Midbrain (tissue), 1 donor: ENCODE results near the gene CGB2.
"Not testable (repeated sequence)": the region's sequence is repeated elsewhere in the genome, so short reads cannot be mapped to it uniquely, and the experiment has no call there.

Experiments used
- DNase-seq: peaks from one replicate; lab custom pipeline; 2025; lab: John Stamatoyannopoulos, UW

The CGB2 gene

GRCh38 chr19:49038111-49038510 lies 6.4 kb downstream of the CGB2 start:
- not testable (repeated sequence) for DNase-seq

- not testable (repeated sequence) for DNase-seq
These were observed 7.0 kb downstream of the CGB2 start for GRCh38 chr19:49038557-49039276.

GRCh38 chr19:49039736-49040135 lies 8.0 kb downstream of the CGB2 start:
- DNase-seq, result not testable (repeated sequence)

GRCh38 chr19:49042177-49042576 lies 10.5 kb downstream of the CGB2 start:
- DNase-seq, result no peak

GRCh38 chr19:49042666-49043065 lies 11.0 kb downstream of the CGB2 start:
- DNase-seq, result not testable (repeated sequence)

- not testable (repeated sequence) for DNase-seq
These were observed 11.9 kb downstream of the CGB2 start, which contains the start of gene CGB5 for GRCh38 chr19:49043548-49043947. Gene CGB5, plus strand, starts transcription at chr19:49043848. Its CDS starts 362 bp downstream, at chr19:49044210.

- not testable (repeated sequence) for DNase-seq
These were observed 17.3 kb downstream of the CGB2 start, which contains the start of gene CGB8 for GRCh38 chr19:49049011-49049410. Gene CGB8, minus strand, starts transcription at chr19:49049111. Its CDS starts 372 bp downstream, at chr19:49048739.

GRCh38 chr19:49049834-49050233 lies 18.1 kb downstream of the CGB2 start:
- not testable (repeated sequence) for DNase-seq

- DNase-seq, result not testable (repeated sequence)
These were observed 18.8 kb downstream of the CGB2 start for GRCh38 chr19:49050376-49051033.

- peak; percentile 44 for DNase-seq
These were observed 24.6 kb downstream of the CGB2 start for GRCh38 chr19:49056101-49056901.

- DNase-seq, result not testable (repeated sequence)
These were observed 25.4 kb downstream of the CGB2 start for GRCh38 chr19:49056902-49057596.

GRCh38 chr19:49057636-49058234 lies 26.0 kb downstream of the CGB2 start, which contains the start of gene CGB7:
Gene CGB7, minus strand, starts transcription at chr19:49057749. Its CDS starts 2,374 bp downstream, at chr19:49055375.
- no peak for DNase-seq

GRCh38 chr19:49058562-49058961 lies 26.9 kb downstream of the CGB2 start:
- DNase-seq, result no peak

GRCh38 chr19:49059053-49059452 lies 27.4 kb downstream of the CGB2 start:
- no peak for DNase-seq

- DNase-seq, result no peak
These were observed 29.3 kb downstream of the CGB2 start for GRCh38 chr19:49061000-49061399.

- no peak for DNase-seq
These were observed 29.8 kb downstream of the CGB2 start for GRCh38 chr19:49061445-49061844.

GRCh38 chr19:49064029-49064629 lies 32.4 kb downstream of the CGB2 start:
- DNase-seq, result no peak

GRCh38 chr19:49064768-49065611 lies 33.3 kb downstream of the CGB2 start, which contains the start of gene NTF4:
Gene NTF4, minus strand, starts transcription at chr19:49064818. Its CDS starts 2,821 bp downstream, at chr19:49061997.
- DNase-seq, result no peak

- no peak for DNase-seq
These were observed 34.3 kb downstream of the CGB2 start for GRCh38 chr19:49065905-49066512.
